NCI-H2196 treated with DMSO at 0.1 percent for 48 hours (cell line): ENCODE results near the gene PSIP1.
"Not testable (repeated sequence)": the region's sequence is repeated elsewhere in the genome, so short reads cannot be mapped to it uniquely, and the experiment has no call there.

Experiments used
- DNase-seq: peaks from one replicate; lab custom pipeline; 2025; ENCODE audit not compliant: unreplicated experiment; lab: John Stamatoyannopoulos, UW

The PSIP1 gene

DNA sequence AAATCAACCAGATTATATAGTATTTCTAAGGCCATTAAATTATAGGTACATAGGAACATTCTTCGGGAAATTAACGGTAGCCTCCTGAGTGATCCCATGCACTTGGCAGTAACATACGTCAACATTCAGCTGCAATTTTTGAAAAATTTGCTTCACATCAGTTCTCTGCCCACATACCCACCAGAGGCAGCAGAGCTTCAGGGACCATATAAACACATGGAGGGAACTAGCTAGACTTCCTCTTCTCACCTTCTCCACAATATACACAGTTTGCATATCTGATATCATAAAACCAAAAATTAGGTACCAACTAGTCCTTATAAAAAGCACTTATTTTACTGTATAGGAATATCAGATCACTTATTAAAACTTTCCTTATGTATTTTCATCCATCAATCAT lies 4.8 kb downstream of the PSIP1 start:
- no peak for DNase-seq

DNA sequence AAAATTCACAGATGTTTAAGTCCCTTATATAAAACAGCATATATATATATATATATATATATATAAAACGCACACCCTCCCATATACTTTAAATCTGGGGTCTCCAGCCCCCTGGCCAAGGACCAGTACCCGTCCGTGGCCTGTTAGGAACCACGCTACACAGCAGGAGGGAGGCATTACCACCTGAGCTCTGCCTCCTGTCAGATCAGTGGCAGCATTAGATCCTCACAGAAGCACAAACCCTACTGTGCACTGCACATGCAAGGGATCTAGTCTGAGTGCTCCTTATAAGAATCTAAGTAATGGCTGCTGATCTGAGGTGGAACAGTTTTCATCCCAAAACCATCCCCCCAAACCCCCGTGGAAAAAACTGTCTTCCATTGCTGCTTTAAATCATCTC lies 9.0 kb downstream of the PSIP1 start:
- DNase-seq: no peak

GRCh38 chr9:15501179-15501578 lies 9.6 kb downstream of the PSIP1 start:
- no peak for DNase-seq

GRCh38 chr9:15499139-15499538 lies 11.6 kb downstream of the PSIP1 start:
- DNase-seq: no peak

DNA sequence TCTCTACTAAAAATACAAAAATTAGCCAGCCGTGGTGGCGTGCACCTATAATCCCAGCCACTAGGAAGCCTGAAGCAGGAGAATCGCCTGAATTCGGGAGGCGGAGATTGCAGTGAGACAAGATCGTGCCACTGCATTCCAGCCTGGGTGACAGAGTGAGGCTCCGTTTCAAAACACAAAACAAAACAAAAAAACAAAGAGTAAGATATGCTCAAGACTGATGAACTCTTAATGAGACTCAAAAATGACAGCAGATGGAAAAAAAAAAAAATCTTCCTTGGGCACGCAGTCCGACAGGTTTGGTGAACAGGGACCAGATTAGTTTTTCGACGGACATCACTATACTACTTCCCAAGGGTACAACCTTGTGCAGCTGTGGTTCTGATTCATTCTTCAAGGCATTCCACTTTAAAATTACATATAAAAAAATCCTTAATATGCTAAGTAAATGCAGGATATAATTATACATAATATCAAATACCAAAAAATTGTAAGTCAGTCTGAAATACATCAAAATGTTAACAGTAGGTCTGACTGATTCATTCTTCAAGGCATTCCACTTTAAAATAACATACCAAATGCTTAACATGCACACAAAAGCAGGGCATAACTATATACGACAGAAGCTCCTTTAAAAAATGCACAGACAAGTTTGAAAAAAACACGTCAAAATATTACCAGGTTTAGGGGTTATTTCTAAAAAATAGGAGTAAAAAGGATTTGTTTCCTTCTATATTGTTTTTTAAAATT lies 12.3 kb downstream of the PSIP1 start:
- DNase-seq: no peak

DNA sequence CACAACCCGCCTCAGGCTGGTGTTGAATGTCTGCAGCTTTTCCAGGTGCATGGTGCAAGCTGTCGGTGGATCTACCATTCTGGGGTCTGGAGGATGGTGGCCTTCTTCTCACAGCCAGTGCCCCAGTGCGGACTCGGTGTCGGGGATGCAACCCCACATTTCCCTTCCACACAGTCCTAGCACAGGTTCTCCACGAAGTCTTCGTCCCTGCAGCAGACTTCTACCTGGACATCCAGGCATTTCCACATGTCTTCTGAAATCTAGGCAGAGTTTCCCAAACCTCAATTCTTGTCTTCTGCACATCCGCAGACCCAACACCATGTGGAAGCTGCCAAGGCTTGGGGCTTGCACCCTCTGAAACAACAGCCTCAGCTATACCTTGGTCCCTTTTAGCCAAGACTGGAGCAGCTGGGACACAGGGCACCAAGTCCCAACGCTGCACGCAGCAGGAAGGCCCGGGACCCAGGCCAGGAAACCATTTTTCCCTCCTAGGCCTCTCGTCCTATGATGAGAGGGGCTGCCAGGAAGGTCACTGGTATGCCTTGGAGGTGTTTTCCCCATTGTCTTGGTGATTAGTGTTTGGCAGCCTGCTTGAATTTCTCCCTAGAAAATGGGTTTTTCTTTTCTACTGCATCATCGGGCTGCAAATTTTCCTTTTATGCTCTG lies 18.2 kb downstream of the PSIP1 start:
- DNase-seq: no peak

GRCh38 chr9:15491950-15492349 lies 18.8 kb downstream of the PSIP1 start:
- DNase-seq: no peak

GRCh38 chr9:15485836-15486666 lies 24.7 kb downstream of the PSIP1 start:
- DNase-seq: no peak

- DNase-seq: no peak
Measured at GRCh38 chr9:15484802-15485201, 26.0 kb downstream of the PSIP1 start.

- no peak for DNase-seq
Measured at GRCh38 chr9:15482146-15482545, 28.6 kb downstream of the PSIP1 start.

GRCh38 chr9:15480028-15480427 lies 30.7 kb downstream of the PSIP1 start:
- DNase-seq: no peak

GRCh38 chr9:15475923-15476536 lies 34.7 kb downstream of the PSIP1 start:
- DNase-seq: no peak

GRCh38 chr9:15469862-15470261 lies 40.9 kb downstream of the PSIP1 start:
- DNase-seq: no peak

GRCh38 chr9:15469406-15469805 lies 41.4 kb downstream of the PSIP1 start:
- DNase-seq: peak; percentile 67

DNA sequence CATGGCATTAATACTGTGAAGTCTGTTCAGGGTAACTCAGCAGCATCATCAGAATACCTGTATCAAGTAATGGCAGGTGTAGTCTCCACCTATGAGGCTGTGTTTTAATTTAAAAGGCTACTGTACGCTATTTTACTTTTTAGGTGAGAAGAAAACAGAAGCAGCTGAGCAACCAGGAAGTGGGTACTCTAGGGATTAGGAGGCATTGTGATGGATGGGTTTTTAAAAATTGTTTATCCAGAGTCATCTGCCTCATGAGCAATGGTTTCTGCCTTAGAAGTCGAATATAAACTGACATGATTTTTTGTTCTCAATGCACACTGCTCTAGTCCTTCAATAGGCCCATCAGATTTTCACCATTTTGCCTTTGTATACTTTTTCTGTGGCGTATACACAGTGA lies 42.6 kb downstream of the PSIP1 start:
- peak; percentile 41 for DNase-seq

DNA sequence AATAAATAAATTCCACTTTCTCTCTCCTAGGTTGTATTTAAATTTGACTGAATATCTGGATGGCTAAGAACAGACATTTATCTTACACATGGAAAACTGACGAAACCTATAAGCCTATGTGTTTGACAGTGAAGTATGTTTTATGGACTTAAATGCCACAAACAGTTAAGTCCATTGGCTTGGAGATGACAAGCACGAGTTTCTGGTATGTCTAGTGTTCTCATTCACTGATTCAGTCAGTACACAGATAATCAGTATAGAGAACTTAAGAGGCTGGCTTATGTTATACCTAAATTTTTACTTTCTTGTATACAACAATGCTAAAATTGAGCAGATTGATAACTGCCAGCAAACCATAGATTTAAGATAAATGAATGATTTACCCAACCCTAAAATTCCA lies 49.2 kb downstream of the PSIP1 start:
- DNase-seq: no peak

- no peak for DNase-seq
Measured at GRCh38 chr9:15461056-15461455, 49.7 kb downstream of the PSIP1 start.

- no peak for DNase-seq
Measured at GRCh38 chr9:15453956-15454355, 56.8 kb downstream of the PSIP1 start.

DNA sequence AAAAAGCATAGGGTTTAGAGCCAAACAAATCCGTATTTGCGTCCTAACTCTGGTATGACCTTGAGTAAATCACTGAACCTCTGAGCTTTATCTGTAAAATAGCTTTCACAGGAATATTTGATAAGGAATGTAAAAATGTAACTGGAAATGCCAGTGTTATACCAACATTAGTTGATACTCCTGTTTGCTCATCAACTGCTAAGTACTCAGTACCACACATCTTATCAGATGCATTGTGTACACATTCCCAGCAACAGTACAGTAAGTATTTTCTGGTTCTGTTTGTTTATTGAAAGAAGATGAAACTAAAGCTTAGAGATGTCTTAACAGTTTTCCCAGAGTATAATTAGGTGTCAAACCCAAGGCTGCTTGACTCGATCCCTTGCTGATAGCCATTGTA lies 66.6 kb downstream of the PSIP1 start:
- no peak for DNase-seq

DNA sequence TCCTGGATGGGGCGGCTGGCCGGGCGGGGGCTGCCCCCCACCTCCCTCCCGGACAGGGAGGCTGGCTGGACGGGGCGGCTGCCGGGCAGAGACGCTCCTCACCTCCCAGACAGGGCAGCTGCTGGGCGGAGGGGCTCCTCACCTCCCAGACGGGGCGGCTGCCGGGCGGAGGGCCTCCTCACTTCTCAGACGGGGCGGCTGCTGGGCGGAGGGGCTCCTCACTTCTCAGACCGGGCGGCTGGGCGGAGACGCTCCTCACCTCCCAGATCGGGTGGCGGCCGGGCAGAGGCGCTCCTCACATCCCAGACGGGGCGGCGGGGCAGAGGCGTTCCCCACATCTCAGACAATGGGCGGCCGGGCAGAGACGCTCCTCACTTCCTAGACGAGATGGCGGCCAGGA lies 68.5 kb downstream of the PSIP1 start:
- not testable (repeated sequence) for DNase-seq

- DNase-seq: not testable (repeated sequence)
Measured at GRCh38 chr9:15441841-15442240, 68.9 kb downstream of the PSIP1 start.
